ENCODE measurements around the gene PRB4.

PRB4 gene

DNA sequence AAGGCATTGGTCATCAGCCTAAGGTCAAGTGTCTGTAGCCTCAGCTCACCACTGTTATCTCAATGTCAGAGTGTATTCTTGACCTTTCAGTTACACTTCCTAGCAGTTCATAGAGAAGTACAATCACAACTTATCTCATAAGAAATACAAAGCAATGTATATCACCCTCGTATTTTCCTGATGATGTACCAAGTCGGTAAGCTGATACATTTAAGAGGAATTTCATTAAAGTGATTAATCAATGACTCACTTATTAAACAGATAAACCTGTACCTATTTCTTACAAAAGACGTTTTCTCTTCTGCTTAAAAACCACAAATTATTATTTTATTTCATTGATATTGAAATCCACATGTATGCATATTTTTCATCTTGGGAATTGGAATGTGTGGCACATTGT lies 36.8 kb downstream of the PRB4 start:
- Histone ChIP-seq H3K4me3 (ENCODE audit: low read depth, low read length, poor library complexity, severe bottlenecking) (no peak overlapping the region), H3K79me2 (ENCODE audit: insufficient read depth, low read length) (no peaks in the 10 kb centered on the region), H3K9me2 (ENCODE audit: low read depth, low read length) (no peaks in the 10 kb centered on the region), H3K9ac (ENCODE audit: low read length) (no peak overlapping the region), H2AFZ (ENCODE audit: low read length) (no peak overlapping the region), H3K36me3 (ENCODE audit: insufficient read depth, low read length) (no peaks in the 10 kb centered on the region), H3K9me3 (ENCODE audit: low read length) (no peaks in the 10 kb centered on the region), H3K4me2 (ENCODE audit: low read length) (no peak overlapping the region), H3F3A (ENCODE audit: insufficient read depth, low read length) (no peaks in the 10 kb centered on the region), H3K27me3 (ENCODE audit: insufficient read depth, low read length) (no peaks in the 10 kb centered on the region), H4K20me1 (ENCODE audit: insufficient read depth, low read length) (no peaks in the 10 kb centered on the region), H3K4me1 (ENCODE audit: insufficient read depth, low read length, severe bottlenecking) (no peaks in the 10 kb centered on the region), H3K27ac (ENCODE audit: low read depth, low read length, poor library complexity, severe bottlenecking) (no peak overlapping the region)
- TF ChIP-seq, protein P1, sequence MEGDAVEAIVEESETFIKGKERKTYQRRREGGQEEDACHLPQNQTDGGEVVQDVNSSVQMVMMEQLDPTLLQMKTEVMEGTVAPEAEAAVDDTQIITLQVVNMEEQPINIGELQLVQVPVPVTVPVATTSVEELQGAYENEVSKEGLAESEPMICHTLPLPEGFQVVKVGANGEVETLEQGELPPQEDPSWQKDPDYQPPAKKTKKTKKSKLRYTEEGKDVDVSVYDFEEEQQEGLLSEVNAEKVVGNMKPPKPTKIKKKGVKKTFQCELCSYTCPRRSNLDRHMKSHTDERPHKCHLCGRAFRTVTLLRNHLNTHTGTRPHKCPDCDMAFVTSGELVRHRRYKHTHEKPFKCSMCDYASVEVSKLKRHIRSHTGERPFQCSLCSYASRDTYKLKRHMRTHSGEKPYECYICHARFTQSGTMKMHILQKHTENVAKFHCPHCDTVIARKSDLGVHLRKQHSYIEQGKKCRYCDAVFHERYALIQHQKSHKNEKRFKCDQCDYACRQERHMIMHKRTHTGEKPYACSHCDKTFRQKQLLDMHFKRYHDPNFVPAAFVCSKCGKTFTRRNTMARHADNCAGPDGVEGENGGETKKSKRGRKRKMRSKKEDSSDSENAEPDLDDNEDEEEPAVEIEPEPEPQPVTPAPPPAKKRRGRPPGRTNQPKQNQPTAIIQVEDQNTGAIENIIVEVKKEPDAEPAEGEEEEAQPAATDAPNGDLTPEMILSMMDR (IDR thresholded peaks at IDR 0.05; ENCODE audit: low read length): no peak
- no peak for TF ChIP-seq EZH2 (IDR thresholded peaks at IDR 0.05; ENCODE audit: borderline replicate concordance, low read length)

DNA sequence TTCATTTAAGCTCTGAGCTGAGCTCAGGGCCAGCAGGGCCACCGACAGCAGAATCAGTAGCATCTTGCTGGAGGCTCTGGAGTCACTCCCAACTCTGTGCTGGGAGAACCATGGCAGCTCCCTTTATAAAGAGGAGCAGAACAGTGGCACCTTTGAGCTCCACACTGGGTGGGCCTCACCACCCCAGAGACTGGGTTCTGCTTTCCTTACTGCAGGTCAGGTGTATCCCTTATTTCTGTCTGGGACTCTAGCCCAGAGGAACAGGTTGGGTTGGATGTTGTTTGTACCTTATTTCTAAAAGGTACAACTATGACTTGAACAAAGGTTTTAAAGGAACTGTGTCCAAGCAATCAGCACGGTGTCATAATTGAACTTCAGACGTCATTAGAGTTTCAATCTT lies 40.6 kb downstream of the PRB4 start, which contains the start of gene PRB3:
TSS of gene PRB3 (minus strand) at position 101 of the 400 bp plus-strand sequence. CDS start at position 63, 38 bp downstream.
- Histone ChIP-seq H3K79me2 (ENCODE audit: insufficient read depth, low read length) (no peaks in the 10 kb centered on the region), H2AFZ (ENCODE audit: low read length) (no peak within 1 kb of the TSS), H3K27me3 (ENCODE audit: insufficient read depth, low read length) (no peaks in the 10 kb centered on the region), H3K9me2 (ENCODE audit: low read depth, low read length) (no peaks in the 10 kb centered on the region), H3F3A (ENCODE audit: insufficient read depth, low read length) (no peaks in the 10 kb centered on the region), H3K27ac (ENCODE audit: low read depth, low read length, poor library complexity, severe bottlenecking) (no peak within 1 kb of the TSS), H3K4me3 (ENCODE audit: low read depth, low read length, poor library complexity, severe bottlenecking) (no peak within 1 kb of the TSS), H4K20me1 (ENCODE audit: insufficient read depth, low read length) (no peaks in the 10 kb centered on the region), H3K4me2 (ENCODE audit: low read length) (no peak within 1 kb of the TSS), H3K36me3 (ENCODE audit: insufficient read depth, low read length) (no peaks in the 10 kb centered on the region), H3K9me3 (ENCODE audit: low read length) (no peaks in the 10 kb centered on the region), H3K9ac (ENCODE audit: low read length) (no peak within 1 kb of the TSS), H3K4me1 (ENCODE audit: insufficient read depth, low read length, severe bottlenecking) (no peaks in the 10 kb centered on the region)
- TF ChIP-seq, protein P1 (IDR thresholded peaks at IDR 0.05; ENCODE audit: low read length): no peak
- no peak for TF ChIP-seq EZH2 (IDR thresholded peaks at IDR 0.05; ENCODE audit: borderline replicate concordance, low read length)

DNA sequence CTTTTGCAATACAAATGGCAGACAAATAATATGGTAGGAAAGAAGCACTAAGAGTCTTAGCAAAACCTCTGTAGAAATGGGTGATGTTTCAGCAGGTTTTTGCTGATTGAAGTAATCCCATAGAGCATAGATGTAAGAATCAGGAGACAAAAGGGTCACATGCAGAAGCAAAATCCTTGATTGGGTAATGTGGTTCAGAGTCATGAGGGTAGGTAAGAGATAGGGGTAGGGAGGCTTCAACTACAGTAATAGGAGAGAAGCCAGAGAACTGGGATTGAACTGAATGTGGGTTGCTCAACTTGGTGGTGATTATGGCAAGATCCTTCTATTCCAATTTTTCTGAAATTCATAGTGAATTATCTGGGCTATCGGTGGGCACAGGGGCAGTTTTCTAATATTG lies 45.7 kb downstream of the PRB4 start:
- Histone ChIP-seq H3K9me3 (ENCODE audit: low read length) (no peaks in the 10 kb centered on the region), H3K36me3 (ENCODE audit: insufficient read depth, low read length) (no peaks in the 10 kb centered on the region)

More for the DNA sequence above, 45.7 kb downstream of the PRB4 start:
- TF ChIP-seq, protein P1 (IDR thresholded peaks at IDR 0.05; ENCODE audit: low read length): no peak
- TF ChIP-seq EZH2 (IDR thresholded peaks at IDR 0.05; ENCODE audit: borderline replicate concordance, low read length): no peak
- Histone ChIP-seq H3K9me2 (ENCODE audit: low read depth, low read length) (no peaks in the 10 kb centered on the region), H3K4me1 (ENCODE audit: insufficient read depth, low read length, severe bottlenecking) (no peaks in the 10 kb centered on the region), H3K27ac (ENCODE audit: low read depth, low read length, poor library complexity, severe bottlenecking) (no peak overlapping the region), H3K79me2 (ENCODE audit: insufficient read depth, low read length) (no peaks in the 10 kb centered on the region), H2AFZ (ENCODE audit: low read length) (no peak overlapping the region), H3K9ac (ENCODE audit: low read length) (no peak overlapping the region), H3K27me3 (ENCODE audit: insufficient read depth, low read length) (no peaks in the 10 kb centered on the region), H4K20me1 (ENCODE audit: insufficient read depth, low read length) (no peaks in the 10 kb centered on the region), H3K4me2 (ENCODE audit: low read length) (no peak overlapping the region), H3K4me3 (ENCODE audit: low read depth, low read length, poor library complexity, severe bottlenecking) (no peak overlapping the region), H3F3A (ENCODE audit: insufficient read depth, low read length) (no peaks in the 10 kb centered on the region)

All from OCI-LY1 (cell line).